ENCODE measurements around the gene LRRC63.

LRRC63 gene

GRCh38 chr13:46320406-46320805 is 108.7 kb downstream of the LRRC63 start:
- H3K4me3 ChIP-seq (ENCODE audit: insufficient read length, low read depth): no peak overlapping the region
- no peaks in the 10 kb centered on the region for H3K36me3 ChIP-seq (ENCODE audit: insufficient read depth, insufficient read length, low read length)
- no peaks in the 10 kb centered on the region for H3K4me1 ChIP-seq (ENCODE audit: insufficient read depth, insufficient read length)
- DNase-seq (ENCODE audit: low read depth, low spot score): no peak
- no peaks in the 10 kb centered on the region for H3K27me3 ChIP-seq (ENCODE audit: insufficient read depth, insufficient read length)
- no peak overlapping the region for H3K9ac ChIP-seq (ENCODE audit: insufficient read length, low read depth)
- no peak for TF ChIP-seq SUZ12 (IDR thresholded peaks at IDR 0.05; ENCODE audit: extremely low read depth, insufficient read depth, insufficient read length)
- no peak for TF ChIP-seq YY1 (IDR thresholded peaks at IDR 0.05; ENCODE audit: insufficient read depth, insufficient read length)
- no peak for TF ChIP-seq ZNF274 (IDR thresholded peaks at IDR 0.05; ENCODE audit: low read depth, low read length)
- H3K9me3 ChIP-seq (ENCODE audit: insufficient read depth, low read length): no peaks in the 10 kb centered on the region

GRCh38 chr13:46320821-46321220 is 109.1 kb downstream of the LRRC63 start:
- TF ChIP-seq ZNF274 (IDR thresholded peaks at IDR 0.05; ENCODE audit: low read depth, low read length) (no peak), YY1 (IDR thresholded peaks at IDR 0.05; ENCODE audit: insufficient read depth, insufficient read length) (no peak), SUZ12 (IDR thresholded peaks at IDR 0.05; ENCODE audit: extremely low read depth, insufficient read depth, insufficient read length) (no peak)
- Histone ChIP-seq H3K9me3 (ENCODE audit: insufficient read depth, low read length) (no peaks in the 10 kb centered on the region), H3K9ac (ENCODE audit: insufficient read length, low read depth) (no peak overlapping the region), H3K4me1 (ENCODE audit: insufficient read depth, insufficient read length) (no peaks in the 10 kb centered on the region), H3K4me3 (ENCODE audit: insufficient read length, low read depth) (no peak overlapping the region), H3K36me3 (ENCODE audit: insufficient read depth, insufficient read length, low read length) (no peaks in the 10 kb centered on the region), H3K27me3 (ENCODE audit: insufficient read depth, insufficient read length) (no peaks in the 10 kb centered on the region)
- no peak for DNase-seq (ENCODE audit: low read depth, low spot score)

DNA sequence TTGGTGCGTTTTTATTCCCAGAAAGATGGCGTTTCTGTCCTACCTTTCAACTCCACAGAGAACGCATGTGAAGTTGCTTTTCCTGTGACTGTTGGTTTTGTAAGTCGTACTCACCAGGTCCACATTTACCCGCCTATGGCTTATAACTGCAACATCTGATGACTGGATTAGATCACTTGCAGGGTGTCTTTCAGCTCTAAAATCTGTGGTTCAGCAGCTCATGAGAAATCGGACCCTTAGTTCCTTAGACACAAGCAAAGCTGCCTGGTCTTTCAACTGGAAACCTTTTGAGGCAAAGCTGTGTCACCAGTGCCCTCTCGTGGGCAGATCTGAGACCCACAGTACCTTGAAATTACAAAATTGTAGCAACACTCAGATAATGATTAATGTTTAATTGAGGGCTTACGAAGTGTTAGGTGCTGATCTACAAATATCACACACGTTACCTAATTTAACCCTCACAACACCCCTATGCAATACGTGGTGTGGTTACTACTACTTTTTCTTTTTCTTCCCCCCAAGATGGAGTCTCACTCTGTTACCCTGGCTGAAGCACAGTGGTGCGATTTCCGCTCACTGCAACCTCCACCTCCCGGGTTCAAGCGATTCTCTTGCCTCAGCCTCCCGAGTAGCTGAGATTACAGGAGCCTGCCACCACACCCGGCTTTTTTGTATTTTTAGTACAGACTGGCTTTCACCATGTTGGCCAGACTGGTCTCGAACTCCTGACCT is 109.9 kb downstream of the LRRC63 start:
- Histone ChIP-seq H3K4me1 (ENCODE audit: insufficient read depth, insufficient read length) (no peaks in the 10 kb centered on the region), H3K36me3 (ENCODE audit: insufficient read depth, insufficient read length, low read length) (no peaks in the 10 kb centered on the region), H3K4me3 (ENCODE audit: insufficient read length, low read depth) (no peak overlapping the region), H3K9ac (ENCODE audit: insufficient read length, low read depth) (no peak overlapping the region), H3K27me3 (ENCODE audit: insufficient read depth, insufficient read length) (no peaks in the 10 kb centered on the region), H3K9me3 (ENCODE audit: insufficient read depth, low read length) (no peaks in the 10 kb centered on the region)
- TF ChIP-seq ZNF274 (IDR thresholded peaks at IDR 0.05; ENCODE audit: low read depth, low read length) (no peak), SUZ12 (IDR thresholded peaks at IDR 0.05; ENCODE audit: extremely low read depth, insufficient read depth, insufficient read length) (no peak), YY1 (IDR thresholded peaks at IDR 0.05; ENCODE audit: insufficient read depth, insufficient read length) (no peak)
- DNase-seq (ENCODE audit: low read depth, low spot score): peak; percentile 38

DNA sequence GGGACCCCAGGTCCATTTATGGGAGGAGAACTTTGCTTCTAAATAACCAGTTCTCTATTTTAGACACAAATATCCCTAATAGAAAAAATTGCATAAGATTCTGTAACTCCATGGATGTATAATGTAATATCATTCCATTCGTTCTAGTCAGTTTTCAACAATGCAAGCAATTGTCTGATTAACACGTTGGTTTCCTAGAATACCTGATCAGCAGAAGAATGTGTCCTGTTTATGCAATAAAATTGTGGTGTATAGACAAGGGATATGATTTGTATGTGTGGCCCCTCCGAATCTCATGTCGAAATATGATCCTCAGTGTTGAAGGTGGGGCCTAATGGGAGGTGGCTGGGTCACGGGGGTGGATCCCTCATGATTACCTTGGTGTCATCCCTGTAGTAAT is 113.2 kb downstream of the LRRC63 start:
- DNase-seq (ENCODE audit: low read depth, low spot score): no peak
- no peak overlapping the region for H3K9ac ChIP-seq (ENCODE audit: insufficient read length, low read depth)
- no peaks in the 10 kb centered on the region for H3K27me3 ChIP-seq (ENCODE audit: insufficient read depth, insufficient read length)
- H3K9me3 ChIP-seq (ENCODE audit: insufficient read depth, low read length): no peaks in the 10 kb centered on the region
- H3K4me3 ChIP-seq (ENCODE audit: insufficient read length, low read depth): no peak overlapping the region
- no peaks in the 10 kb centered on the region for H3K36me3 ChIP-seq (ENCODE audit: insufficient read depth, insufficient read length, low read length)
- TF ChIP-seq ZNF274 (IDR thresholded peaks at IDR 0.05; ENCODE audit: low read depth, low read length) (no peak), YY1 (IDR thresholded peaks at IDR 0.05; ENCODE audit: insufficient read depth, insufficient read length) (no peak), SUZ12 (IDR thresholded peaks at IDR 0.05; ENCODE audit: extremely low read depth, insufficient read depth, insufficient read length) (no peak)
- no peaks in the 10 kb centered on the region for H3K4me1 ChIP-seq (ENCODE audit: insufficient read depth, insufficient read length)

Measured in NT2/D1 (cell line).